Activated T-helper 1 cell treated with anti-CD3 and anti-CD28 coated beads, Interleukin-2, amount 50 U/mL, for 16 hours (primary cell): Measurements from ENCODE around the gene LIG1.
"Not testable (repeated sequence)": the region's sequence is repeated elsewhere in the genome, so short reads cannot be mapped to it uniquely, and the experiment has no call there.

Source experiments
- DNase-seq, 2 donors: peaks; one replicate each; pipeline ENCODE4 v3.0.0-alpha.2; 2020; ENCODE audit warnings: low read depth in 1 of 2, low spot score in 1 of 2

The LIG1 gene

DNA sequence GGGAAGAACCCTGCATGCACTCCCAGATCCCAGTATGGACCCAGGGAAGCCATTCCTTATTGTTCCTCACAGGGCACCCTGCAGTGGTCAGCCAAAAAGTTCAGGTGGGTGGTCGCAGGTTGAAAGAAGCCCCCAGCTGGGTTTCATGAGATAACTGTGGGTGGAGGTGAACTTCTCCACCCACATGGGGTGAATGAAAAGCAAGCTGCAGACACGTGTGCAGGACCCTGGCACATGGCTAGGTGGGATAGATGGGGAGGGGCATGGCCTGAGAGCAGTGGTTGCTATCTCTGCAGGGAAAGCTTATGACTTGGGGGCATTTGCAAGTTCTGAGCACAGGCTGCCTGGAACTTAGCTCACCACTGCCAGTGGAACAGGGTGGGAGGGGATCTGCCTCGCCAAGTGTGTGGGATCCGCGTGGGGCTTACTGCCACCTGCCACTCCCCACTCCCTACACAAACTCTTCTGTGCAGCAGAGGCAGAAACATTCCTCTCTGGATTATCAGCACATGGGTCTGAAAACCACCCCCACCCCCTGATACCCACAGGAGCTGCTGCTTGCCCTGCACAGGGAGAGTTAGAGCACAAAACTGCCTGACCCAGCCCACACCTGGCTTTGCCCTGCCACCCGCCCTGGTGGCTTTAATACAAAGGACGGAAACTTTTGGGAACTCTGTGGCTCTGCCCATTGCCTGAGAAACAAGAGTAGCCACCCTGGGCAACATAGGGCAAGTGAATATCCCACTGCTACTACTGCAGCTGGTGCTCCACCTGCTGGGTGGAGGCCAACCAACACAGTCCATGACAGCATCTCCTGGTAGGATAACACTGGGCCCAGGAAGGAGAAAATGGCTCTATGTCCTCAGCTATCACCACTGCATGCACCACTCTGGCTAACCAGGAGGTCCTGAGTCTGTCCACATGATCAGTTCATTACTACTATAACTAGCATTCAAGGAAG is 84.0 kb downstream of the LIG1 start:
- no peak for DNase-seq

DNA sequence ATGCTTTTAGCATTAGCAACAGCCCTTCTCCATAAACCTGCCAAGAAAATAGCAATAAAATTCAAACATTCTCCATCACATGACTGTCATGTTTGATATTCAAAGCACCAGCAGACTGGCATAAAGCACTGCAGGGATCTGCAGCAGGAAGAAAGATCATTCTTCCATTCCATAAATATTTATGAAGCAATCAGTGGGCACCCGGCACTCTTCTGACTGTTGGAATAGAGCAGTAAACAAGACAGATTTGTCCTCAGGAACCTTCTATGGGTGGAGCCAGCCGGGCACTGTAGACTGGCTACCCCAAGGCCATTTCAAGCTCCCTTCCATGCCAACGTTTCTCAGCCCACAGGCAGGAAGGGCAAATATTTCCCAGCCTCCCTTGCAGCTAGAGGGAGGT is 85.1 kb downstream of the LIG1 start:
- no peak for DNase-seq

DNA sequence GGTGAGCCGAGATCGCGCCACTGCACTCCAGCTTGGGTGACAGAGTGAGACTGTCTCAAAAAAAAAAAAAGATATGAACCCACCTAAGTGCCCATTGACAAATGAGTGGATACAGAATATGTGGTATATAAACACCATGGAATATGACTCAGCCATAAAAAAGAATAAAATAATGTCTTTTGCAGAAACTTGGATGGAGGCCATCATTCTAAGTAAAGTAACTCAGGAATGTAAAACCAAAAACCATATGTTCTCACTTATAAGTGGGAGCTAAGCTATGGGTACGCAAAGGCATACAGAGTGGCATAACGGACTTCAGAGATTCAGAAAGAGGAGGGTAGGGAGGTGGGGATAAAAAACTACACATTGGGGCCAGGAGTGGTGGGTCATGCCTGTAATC is 89.0 kb downstream of the LIG1 start:
- no peak for DNase-seq

DNA sequence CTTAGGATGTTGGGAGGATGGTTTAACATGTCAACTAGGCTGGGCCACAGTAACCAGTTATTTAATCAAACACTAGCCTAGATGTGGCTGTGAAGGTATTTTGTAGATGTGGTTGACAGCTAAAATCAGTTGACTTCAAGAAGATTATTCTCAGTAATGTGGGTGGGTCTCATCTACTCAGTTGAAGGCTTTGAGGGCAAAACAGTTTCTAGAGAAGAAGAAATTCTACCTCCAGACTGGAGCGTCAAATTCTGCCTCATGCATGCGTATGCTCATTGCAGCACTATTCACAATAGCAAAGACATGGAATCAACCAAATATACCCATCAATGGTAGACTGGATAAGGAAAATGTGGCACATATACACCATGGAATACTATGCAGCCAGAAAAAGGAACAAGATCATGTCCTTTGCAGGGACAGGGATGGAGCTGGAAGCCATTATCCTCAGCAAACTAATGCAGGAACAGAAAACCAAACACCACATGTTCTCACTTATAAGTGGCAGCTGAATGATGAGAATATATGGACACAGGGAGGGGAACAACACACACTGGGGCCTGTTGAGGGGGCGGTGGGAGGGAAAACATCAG is 99.9 kb downstream of the LIG1 start:
- DNase-seq: not testable (repeated sequence)

DNA sequence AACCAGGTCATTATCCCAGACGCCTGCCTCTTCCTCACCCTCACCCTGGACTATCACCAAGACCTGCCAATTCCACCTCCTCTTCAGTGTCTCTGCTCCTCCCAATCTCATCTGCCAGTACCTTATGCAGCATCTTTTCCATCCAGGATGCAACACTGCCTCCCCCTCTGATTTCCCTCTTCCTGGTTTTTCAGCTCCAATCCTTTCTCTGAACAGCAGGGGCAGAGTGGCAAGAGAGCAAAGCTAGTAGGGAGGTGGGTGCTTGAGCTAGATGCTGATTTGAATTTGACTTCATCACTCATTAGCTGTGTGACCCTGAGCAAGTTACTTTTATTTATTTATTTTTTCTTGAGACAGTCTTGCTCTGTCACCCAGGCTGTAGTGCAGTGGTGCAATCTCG is 100.7 kb downstream of the LIG1 start:
- no peak for DNase-seq
